Measurements from ENCODE around the gene ME1. TPM values are rescaled to one million over a fixed set of nuclear protein-coding genes. Genes with fewer than 3 reads are reported as not detected.

The ME1 gene
- total RNA-seq, 2 donors from 2014 or later: 6.4 to 20.3 TPM

DNA sequence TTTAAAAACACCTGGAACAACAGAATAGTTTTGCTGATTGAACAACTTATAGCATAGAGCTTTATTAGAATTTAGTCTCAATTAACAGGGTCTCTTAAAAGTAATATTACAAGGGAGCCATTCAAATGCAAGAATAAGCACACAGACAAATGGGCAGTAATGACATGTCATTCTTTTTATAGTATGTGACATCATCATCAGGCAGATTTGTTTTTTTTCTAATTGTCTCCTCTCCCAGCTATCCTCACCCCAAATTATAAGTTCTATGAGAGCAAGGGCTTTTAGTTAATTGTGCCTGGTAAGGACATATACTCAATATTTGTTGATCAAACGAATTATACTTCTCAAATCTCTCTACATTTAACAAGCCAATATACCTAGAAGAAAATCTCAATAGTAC, 248.7 kb downstream of the ME1 start:
- Histone ChIP-seq H3K27ac (no peak overlapping the region), H3K4me3 (no peak overlapping the region), H3K27me3 (replicated peaks; ENCODE audit: insufficient read depth) (no peaks in the 10 kb centered on the region), H3K9me3 (no peaks in the 10 kb centered on the region), H3K36me3 (peaks cover 0 to 3% of the 10 kb centered on the region in 2 donors), H3K4me1 (replicated peaks) (no peaks in the 10 kb centered on the region)
- WGBS: 57% methylated on average over 1 of the region's 1 CpG
- intact Hi-C loops (cut with DNase I): no loop called here
- DNase-seq (ENCODE audit: low spot score): no peak
- no peak for TF ChIP-seq POLR2AphosphoS5 (IDR thresholded peaks at IDR 0.05)
- TF ChIP-seq, protein P1, sequence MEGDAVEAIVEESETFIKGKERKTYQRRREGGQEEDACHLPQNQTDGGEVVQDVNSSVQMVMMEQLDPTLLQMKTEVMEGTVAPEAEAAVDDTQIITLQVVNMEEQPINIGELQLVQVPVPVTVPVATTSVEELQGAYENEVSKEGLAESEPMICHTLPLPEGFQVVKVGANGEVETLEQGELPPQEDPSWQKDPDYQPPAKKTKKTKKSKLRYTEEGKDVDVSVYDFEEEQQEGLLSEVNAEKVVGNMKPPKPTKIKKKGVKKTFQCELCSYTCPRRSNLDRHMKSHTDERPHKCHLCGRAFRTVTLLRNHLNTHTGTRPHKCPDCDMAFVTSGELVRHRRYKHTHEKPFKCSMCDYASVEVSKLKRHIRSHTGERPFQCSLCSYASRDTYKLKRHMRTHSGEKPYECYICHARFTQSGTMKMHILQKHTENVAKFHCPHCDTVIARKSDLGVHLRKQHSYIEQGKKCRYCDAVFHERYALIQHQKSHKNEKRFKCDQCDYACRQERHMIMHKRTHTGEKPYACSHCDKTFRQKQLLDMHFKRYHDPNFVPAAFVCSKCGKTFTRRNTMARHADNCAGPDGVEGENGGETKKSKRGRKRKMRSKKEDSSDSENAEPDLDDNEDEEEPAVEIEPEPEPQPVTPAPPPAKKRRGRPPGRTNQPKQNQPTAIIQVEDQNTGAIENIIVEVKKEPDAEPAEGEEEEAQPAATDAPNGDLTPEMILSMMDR (IDR thresholded peaks at IDR 0.05): no peak
- no peak for TF ChIP-seq POLR2A (IDR thresholded peaks at IDR 0.05)

DNA sequence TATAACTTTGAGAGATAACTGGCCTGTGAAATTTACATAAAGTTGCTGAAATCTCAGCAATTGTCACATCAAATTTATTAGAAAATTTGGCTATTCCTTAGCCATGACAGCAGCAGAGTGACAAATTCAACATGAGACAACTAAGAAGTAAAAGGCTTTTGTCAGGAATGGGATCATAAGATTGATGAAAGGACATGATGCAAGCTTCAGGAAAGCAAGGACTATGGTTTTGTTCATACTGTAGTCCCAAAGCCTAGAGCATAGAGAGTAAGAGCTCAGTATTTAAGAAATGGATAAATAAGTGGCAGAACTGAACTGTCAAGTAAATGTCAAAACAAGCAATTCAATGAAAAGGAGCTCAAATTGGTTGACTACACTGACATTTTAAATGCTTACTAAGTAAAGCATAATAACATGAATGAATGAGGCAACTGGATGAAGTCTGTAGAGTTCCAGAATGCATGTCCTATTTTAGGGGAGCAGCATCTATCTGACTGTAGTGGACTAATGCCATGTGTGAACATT, 250.4 kb downstream of the ME1 start:
- peaks cover 0 to 3% of the 10 kb centered on the region in 2 donors for H3K36me3 ChIP-seq
- no peak overlapping the region for H3K27ac ChIP-seq
- H3K4me1 ChIP-seq (replicated peaks): no peaks in the 10 kb centered on the region
- TF ChIP-seq POLR2A (IDR thresholded peaks at IDR 0.05) (no peak), POLR2AphosphoS5 (IDR thresholded peaks at IDR 0.05) (no peak)
- TF ChIP-seq, protein P1 (IDR thresholded peaks at IDR 0.05): no peak
- DNase-seq (ENCODE audit: low spot score): no peak
- H3K9me3 ChIP-seq: no peaks in the 10 kb centered on the region
- intact Hi-C loops (cut with DNase I): no loop called here
- H3K4me3 ChIP-seq: no peak overlapping the region
- H3K27me3 ChIP-seq (replicated peaks; ENCODE audit: insufficient read depth): no peaks in the 10 kb centered on the region

DNA sequence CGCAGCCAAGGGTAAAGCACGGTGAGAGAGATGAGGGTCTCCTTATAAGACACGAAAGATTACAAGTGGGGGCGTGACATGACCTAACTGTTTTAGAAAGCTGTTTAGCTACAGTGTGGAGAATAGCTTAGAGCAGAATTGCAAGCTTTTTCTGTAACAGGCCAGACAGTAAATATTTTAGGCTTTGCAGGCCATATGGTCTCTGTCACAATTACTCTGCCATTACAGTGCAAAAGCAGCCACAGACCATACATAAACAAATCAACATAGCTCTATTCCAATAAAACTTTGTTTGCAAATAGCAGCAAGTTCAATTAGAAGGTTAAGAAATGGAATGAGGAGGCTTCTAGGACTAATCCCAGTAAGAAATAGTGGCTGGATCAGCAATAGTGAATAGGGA, 254.6 kb downstream of the ME1 start:
- Histone ChIP-seq H3K36me3 (peaks cover under 1 to 6% of the 10 kb centered on the region in 2 donors), H3K4me3 (no peak overlapping the region), H3K27me3 (replicated peaks; ENCODE audit: insufficient read depth) (no peaks in the 10 kb centered on the region), H3K4me1 (replicated peaks) (no peaks in the 10 kb centered on the region), H3K27ac (no peak overlapping the region), H3K9me3 (no peaks in the 10 kb centered on the region)
- TF ChIP-seq POLR2A (IDR thresholded peaks at IDR 0.05) (no peak), POLR2AphosphoS5 (IDR thresholded peaks at IDR 0.05) (no peak)
- TF ChIP-seq, protein P1 (IDR thresholded peaks at IDR 0.05): no peak
- DNase-seq (ENCODE audit: low spot score): no peak
- intact Hi-C loops (cut with DNase I): no loop called here
- WGBS: 72% methylated on average over 4 of the region's 4 CpGs

DNA sequence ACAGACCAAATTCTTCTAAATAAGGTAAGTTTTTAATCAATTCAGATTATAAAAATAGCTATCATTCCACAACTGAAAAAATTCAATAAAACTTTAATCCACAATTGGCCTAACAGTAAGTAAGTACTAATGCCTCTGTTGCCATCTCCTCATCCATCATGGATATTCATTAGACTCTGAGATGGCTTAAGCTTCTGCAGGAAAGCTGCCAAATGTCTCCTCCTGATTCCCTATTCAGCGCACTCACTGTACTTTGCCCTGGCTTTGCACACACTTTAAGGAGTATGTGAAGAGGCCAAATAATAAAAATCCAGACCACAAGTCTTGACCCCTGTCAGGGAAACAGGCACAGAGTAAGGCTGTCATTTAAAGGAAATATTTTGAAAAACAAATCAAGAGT, 261.3 kb downstream of the ME1 start:
- no peak for DNase-seq (ENCODE audit: low spot score)
- TF ChIP-seq POLR2AphosphoS5 (IDR thresholded peaks at IDR 0.05) (no peak), POLR2A (IDR thresholded peaks at IDR 0.05) (no peak)
- TF ChIP-seq, protein P1 (IDR thresholded peaks at IDR 0.05): no peak
- 62% methylated on average over 1 of the region's 1 CpG for WGBS
- intact Hi-C loops (cut with DNase I): no loop called here
- no peaks in the 10 kb centered on the region for H3K9me3 ChIP-seq
- no peak overlapping the region for H3K27ac ChIP-seq
- peaks cover 0 to 10% of the 10 kb centered on the region in 2 donors for H3K36me3 ChIP-seq
- H3K4me1 ChIP-seq (replicated peaks): no peaks in the 10 kb centered on the region
- H3K4me3 ChIP-seq: no peak overlapping the region
- no peaks in the 10 kb centered on the region for H3K27me3 ChIP-seq (replicated peaks; ENCODE audit: insufficient read depth)

DNA sequence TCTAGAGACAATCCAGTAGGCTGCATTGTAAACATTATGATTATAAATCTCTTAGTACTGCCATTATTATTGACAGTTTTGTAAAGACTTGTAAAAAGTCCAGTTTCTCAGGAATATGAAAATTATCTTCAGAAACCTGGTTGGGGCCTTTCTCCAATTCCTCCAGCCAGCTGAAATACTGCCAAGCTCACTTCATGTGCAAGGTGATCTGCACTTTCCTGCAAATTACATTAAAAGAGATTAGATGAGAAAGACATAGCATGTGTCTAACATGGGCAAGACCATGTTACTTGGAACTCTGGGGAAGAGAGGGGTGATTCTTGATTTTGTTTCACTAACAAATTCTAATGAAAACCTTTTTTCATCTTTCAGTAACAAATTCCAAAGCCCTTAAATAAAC, 261.7 kb downstream of the ME1 start:
- Histone ChIP-seq H3K9me3 (no peaks in the 10 kb centered on the region), H3K36me3 (peaks cover 0 to 10% of the 10 kb centered on the region in 2 donors), H3K4me3 (no peak overlapping the region), H3K27me3 (replicated peaks; ENCODE audit: insufficient read depth) (no peaks in the 10 kb centered on the region), H3K4me1 (replicated peaks) (no peaks in the 10 kb centered on the region), H3K27ac (no peak overlapping the region)
- intact Hi-C loops (cut with DNase I): no loop called here
- TF ChIP-seq POLR2A (IDR thresholded peaks at IDR 0.05): no peak
- TF ChIP-seq POLR2AphosphoS5 (IDR thresholded peaks at IDR 0.05): no peak
- TF ChIP-seq, protein P1 (IDR thresholded peaks at IDR 0.05): no peak
- no peak for DNase-seq (ENCODE audit: low spot score)

All from prostate gland (tissue), 2 donors.